ENCODE measurements around the gene BCL2L12. TPM values are rescaled to one million over a fixed set of nuclear protein-coding genes. Genes with fewer than 3 reads are reported as not detected.
A peak's percentile ranks its signal among the peaks of the same experiment; 100 is the strongest.

The BCL2L12 gene
- total and polyA plus RNA-seq, 9 donors = 6.7 to 21.0 (median 15.6) TPM

DNA sequence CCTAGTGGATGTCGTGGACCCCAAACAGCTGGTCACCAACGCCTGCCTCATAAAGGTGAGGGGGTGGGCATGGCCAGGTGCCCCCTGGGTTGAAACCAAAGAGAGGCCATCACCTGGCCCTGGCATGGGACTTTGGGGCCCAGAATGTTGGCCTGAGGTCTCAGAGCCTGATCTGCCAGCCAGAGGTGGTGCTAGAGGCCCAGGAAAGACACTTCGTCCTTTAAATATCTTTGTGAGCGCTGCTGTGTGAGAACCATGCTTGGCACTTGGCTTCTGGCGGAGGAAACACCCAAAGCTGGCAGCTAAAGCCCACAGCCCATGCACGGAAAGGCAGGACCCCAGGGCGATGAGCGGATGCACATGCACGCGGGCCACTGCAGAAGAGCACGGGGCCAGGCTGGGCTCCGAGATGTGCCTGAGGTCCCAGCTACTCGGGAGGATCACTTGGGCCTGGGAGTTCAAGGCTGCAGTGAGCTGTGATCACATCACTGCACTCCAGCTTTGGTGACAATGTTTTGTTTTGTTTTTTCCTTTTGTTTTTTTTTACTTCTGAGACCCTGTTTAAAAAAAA lies 19.3 kb downstream of the BCL2L12 start:
- peaks cover 2% of the 10 kb centered on the region for H3K4me1 ChIP-seq (ENCODE audit: insufficient read depth)
- H3K27me3 ChIP-seq = no peaks in the 10 kb centered on the region
- WGBS, 3 donors = 77 to 81% (median 78%) methylated on average over 13 of the region's 13 CpGs
- no peaks in the 10 kb centered on the region for H3K36me3 ChIP-seq
- DNase-seq = no peak
- no peak overlapping the region for H3K4me3 ChIP-seq
- TF ChIP-seq, protein P1, sequence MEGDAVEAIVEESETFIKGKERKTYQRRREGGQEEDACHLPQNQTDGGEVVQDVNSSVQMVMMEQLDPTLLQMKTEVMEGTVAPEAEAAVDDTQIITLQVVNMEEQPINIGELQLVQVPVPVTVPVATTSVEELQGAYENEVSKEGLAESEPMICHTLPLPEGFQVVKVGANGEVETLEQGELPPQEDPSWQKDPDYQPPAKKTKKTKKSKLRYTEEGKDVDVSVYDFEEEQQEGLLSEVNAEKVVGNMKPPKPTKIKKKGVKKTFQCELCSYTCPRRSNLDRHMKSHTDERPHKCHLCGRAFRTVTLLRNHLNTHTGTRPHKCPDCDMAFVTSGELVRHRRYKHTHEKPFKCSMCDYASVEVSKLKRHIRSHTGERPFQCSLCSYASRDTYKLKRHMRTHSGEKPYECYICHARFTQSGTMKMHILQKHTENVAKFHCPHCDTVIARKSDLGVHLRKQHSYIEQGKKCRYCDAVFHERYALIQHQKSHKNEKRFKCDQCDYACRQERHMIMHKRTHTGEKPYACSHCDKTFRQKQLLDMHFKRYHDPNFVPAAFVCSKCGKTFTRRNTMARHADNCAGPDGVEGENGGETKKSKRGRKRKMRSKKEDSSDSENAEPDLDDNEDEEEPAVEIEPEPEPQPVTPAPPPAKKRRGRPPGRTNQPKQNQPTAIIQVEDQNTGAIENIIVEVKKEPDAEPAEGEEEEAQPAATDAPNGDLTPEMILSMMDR (IDR thresholded peaks at IDR 0.05) = no peak
- no peak for TF ChIP-seq EP300 (IDR thresholded peaks at IDR 0.05)
- TF ChIP-seq POLR2A (IDR thresholded peaks at IDR 0.05) = no peak
- no peak overlapping the region for H3K27ac ChIP-seq
- H3K9me3 ChIP-seq = no peaks in the 10 kb centered on the region
- intact Hi-C loops (cut with DNase I) = loop anchor here in 1 of 4 donors (10.0 kb wide), 2 partner anchors 90 to 210 kb away; partner anchors contain the start of genes FLT3LG and PRR12

DNA sequence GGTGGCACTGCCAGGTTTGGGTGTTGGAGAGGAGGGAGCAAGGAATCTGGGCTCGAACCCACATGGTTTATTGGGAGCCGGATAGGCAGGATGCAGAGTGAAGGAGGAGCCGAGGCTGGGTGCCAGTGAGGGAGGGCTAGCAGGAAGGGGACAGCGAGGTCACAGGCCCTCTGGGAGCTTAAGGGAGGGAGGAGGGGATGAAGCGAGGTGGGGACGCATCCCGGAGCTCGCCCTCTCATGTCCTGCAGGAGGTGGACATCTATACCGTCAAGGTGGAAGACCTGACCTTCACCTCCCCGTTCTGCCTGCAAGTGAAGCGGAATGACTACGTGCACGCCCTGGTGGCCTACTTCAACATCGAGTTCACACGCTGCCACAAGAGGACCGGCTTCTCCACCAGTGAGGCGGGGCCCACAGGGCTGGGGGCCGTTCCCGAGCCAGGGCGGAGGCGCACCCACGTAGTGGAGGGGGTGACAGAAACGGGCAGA lies 20.2 kb downstream of the BCL2L12 start:
- no peaks in the 10 kb centered on the region for H3K9me3 ChIP-seq
- 60 to 68% (median 61%) methylated on average over 23 of the region's 23 CpGs for WGBS, 3 donors
- intact Hi-C loops (cut with DNase I) = loop anchor here in 1 of 4 donors (10.0 kb wide), 2 partner anchors 91 to 211 kb away; partner anchors contain the start of genes FLT3LG and PRR12
- no peak overlapping the region for H3K4me3 ChIP-seq
- peak in 1 of 5 donors; percentile 32 for DNase-seq
- TF ChIP-seq, protein P1 (IDR thresholded peaks at IDR 0.05) = no peak
- TF ChIP-seq POLR2A (IDR thresholded peaks at IDR 0.05) = no peak
- TF ChIP-seq EP300 (IDR thresholded peaks at IDR 0.05) = no peak
- H3K4me1 ChIP-seq (ENCODE audit: insufficient read depth) = no peaks in the 10 kb centered on the region
- no peak overlapping the region for H3K27ac ChIP-seq
- no peaks in the 10 kb centered on the region for H3K27me3 ChIP-seq
- no peaks in the 10 kb centered on the region for H3K36me3 ChIP-seq

DNA sequence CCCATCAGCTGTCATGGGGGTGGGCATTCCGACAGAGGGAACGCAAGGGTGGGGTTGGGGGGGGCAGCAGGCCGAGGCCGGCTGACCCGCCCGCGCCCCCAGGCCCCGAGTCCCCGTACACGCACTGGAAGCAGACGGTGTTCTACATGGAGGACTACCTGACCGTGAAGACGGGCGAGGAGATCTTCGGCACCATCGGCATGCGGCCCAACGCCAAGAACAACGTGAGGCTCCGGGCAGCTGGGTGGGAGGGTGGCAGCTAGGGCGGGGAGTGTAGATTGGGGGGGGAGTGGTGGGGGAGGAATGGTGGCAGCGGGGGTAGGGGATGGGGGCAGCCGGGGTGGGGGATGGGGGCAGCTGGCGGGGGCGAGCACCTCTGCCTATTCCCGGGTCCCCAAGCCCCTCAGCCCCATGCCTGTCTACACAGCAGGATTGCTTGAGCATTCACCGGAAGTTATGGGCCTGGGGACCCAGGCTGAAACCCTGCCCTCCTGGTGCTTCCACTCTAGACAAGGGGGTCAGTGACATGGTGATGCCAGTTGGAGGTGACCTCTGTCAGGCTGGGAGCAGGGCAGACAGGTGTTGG lies 20.9 kb downstream of the BCL2L12 start:
- peak in 1 of 5 donors; percentile 27 for DNase-seq
- WGBS, 3 donors = 79 to 87% (median 83%) methylated on average over 25 to 27 of the region's 27 CpGs
- Histone ChIP-seq H3K27ac (no peak overlapping the region), H3K9me3 (no peaks in the 10 kb centered on the region), H3K36me3 (no peaks in the 10 kb centered on the region), H3K4me3 (no peak overlapping the region), H3K4me1 (ENCODE audit: insufficient read depth) (no peaks in the 10 kb centered on the region), H3K27me3 (no peaks in the 10 kb centered on the region)
- intact Hi-C loops (cut with DNase I) = loop anchor here in 1 of 4 donors (10.0 kb wide), 2 partner anchors 92 to 212 kb away; partner anchors contain the start of genes FLT3LG and PRR12
- no peak for TF ChIP-seq POLR2A (IDR thresholded peaks at IDR 0.05)
- TF ChIP-seq, protein P1 (IDR thresholded peaks at IDR 0.05) = no peak

DNA sequence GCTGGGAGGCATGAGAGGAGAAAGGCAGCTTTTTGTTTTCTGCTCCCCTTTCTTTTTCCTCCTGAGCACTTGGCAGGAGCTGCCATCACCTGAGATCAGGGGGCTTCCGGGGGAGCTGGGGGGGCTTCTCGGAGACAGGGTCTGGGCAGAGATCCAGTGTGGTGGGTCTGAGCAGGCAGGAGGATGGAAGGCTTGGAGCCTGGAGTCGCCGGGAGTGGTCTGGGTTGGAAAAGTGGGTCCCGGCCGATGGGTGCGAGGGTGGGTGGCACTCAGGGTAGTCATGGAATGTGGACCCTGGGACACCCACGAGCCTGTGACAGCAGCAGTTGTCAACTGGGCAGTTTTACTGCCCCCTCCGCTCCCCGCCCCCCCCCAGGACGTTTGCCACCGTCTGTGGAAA lies 21.4 kb downstream of the BCL2L12 start:
- intact Hi-C loops (cut with DNase I) = loop anchor here in 1 of 4 donors (10.0 kb wide), 2 partner anchors 92 to 212 kb away; partner anchors contain the start of genes FLT3LG and PRR12
- H3K27ac ChIP-seq = no peak overlapping the region
- TF ChIP-seq POLR2A (IDR thresholded peaks at IDR 0.05) = no peak
- TF ChIP-seq EP300 (IDR thresholded peaks at IDR 0.05) = no peak
- TF ChIP-seq, protein P1 (IDR thresholded peaks at IDR 0.05) = no peak
- DNase-seq = peak in 1 of 5 donors; percentile 29
- H3K9me3 ChIP-seq = no peaks in the 10 kb centered on the region
- WGBS, 3 donors = 65 to 70% (median 68%) methylated on average over 12 of the region's 12 CpGs
- no peak overlapping the region for H3K4me3 ChIP-seq
- H3K4me1 ChIP-seq (ENCODE audit: insufficient read depth) = no peaks in the 10 kb centered on the region
- H3K36me3 ChIP-seq = no peaks in the 10 kb centered on the region
- H3K27me3 ChIP-seq = no peaks in the 10 kb centered on the region

Measured in ovary (tissue), 9 donors.